Neural progenitor cell (in vitro differentiated cells): ENCODE results near the gene MADD. TPM values are rescaled to one million over a fixed set of nuclear protein-coding genes. Genes with fewer than 3 reads are reported as not detected.

Source experiments
- DNase-seq: peaks from one replicate; pipeline ENCODE4 v3.0.0-alpha.2; 2016; ENCODE audit warnings: low spot score
- H2AFZ ChIP-seq: fragments of 200-600 bp; sonication (generic); replicated peaks from 2 replicates; pipeline ENCODE4 v1.6.1; 2016; ENCODE audit warnings: antibody characterized with exemption
- H3F3A ChIP-seq: fragments of 200-600 bp; sonication (generic); 2 replicates; pipeline ENCODE4 v1.6.1; 2016; ENCODE audit warnings: antibody characterized with exemption, low read depth
- H3K27ac ChIP-seq: fragments of 200-600 bp; sonication (generic); 2 replicates; pipeline ENCODE4 v1.5.1; 2016; ENCODE audit warnings: mild to moderate bottlenecking
- H3K27me3 ChIP-seq: fragments of 200-600 bp; sonication (generic); 2 replicates; pipeline ENCODE4 v1.6.1; 2016; ENCODE audit warnings: mild to moderate bottlenecking, moderate library complexity
- H3K36me3 ChIP-seq: fragments of 200-600 bp; sonication (generic); 2 replicates; pipeline ENCODE4 v1.5.1; 2016
- H3K4me1 ChIP-seq: fragments of 200-600 bp; sonication (generic); 2 replicates; pipeline ENCODE4 v1.6.1; 2016; ENCODE audit warnings: mixed run types
- H3K4me2 ChIP-seq: fragments of 200-600 bp; sonication (generic); 2 replicates; pipeline ENCODE4 v1.6.1; 2016
- H3K4me3 ChIP-seq: fragments of 200-600 bp; sonication (generic); 2 replicates; pipeline ENCODE4 v1.5.1; 2016
- H3K79me2 ChIP-seq: fragments of 200-600 bp; sonication (generic); 2 replicates; pipeline ENCODE4 v1.6.1; 2016; ENCODE audit warnings: low read depth
- H3K9ac ChIP-seq: fragments of 200-600 bp; sonication (generic); 2 replicates; pipeline ENCODE4 v1.6.1; 2016
- H3K9me3 ChIP-seq: fragments of 200-600 bp; sonication (generic); 2 replicates; pipeline ENCODE4 v1.5.1; 2016; ENCODE audit warnings: low read depth
- H4K20me1 ChIP-seq: fragments of 200-600 bp; sonication (generic); 2 replicates; pipeline ENCODE4 v1.6.1; 2016; ENCODE audit warnings: low read depth
- H3K27ac Mint-ChIP-seq: 3 replicates; pipeline ENCODE4 v1.8.0; 2021; ENCODE audit warnings: mixed read lengths
- H3K27me3 Mint-ChIP-seq: 2 replicates; pipeline ENCODE4 v1.8.0; 2022; ENCODE audit warnings: low read depth, mild to moderate bottlenecking, inconsistent platforms, moderate library complexity, mixed read lengths; ENCODE audit not compliant: insufficient read depth
- H3K36me3 Mint-ChIP-seq: 3 replicates; pipeline ENCODE4 v1.8.0; 2021; ENCODE audit warnings: mixed read lengths
- H3K4me1 Mint-ChIP-seq: 3 replicates; pipeline ENCODE4 v1.8.0; 2021; ENCODE audit warnings: mixed read lengths
- H3K4me3 Mint-ChIP-seq: 3 replicates; pipeline ENCODE4 v1.8.0; 2021; ENCODE audit warnings: mild to moderate bottlenecking, moderate library complexity, mixed read lengths
- H3K9me3 Mint-ChIP-seq: 3 replicates; pipeline ENCODE4 v1.8.0; 2020; ENCODE audit warnings: mixed read lengths
- EZH2 ChIP-seq: fragments of 200-600 bp; sonication (generic); IDR thresholded peaks from 2 replicates; pipeline ENCODE4 v1.6.1; 2017; ENCODE audit warnings: antibody characterized with exemption, mild to moderate bottlenecking, moderate library complexity
- EZH2phosphoT487 ChIP-seq: fragments of 200-600 bp; sonication (generic); IDR thresholded peaks from 2 replicates; pipeline ENCODE4 v1.6.1; 2017; ENCODE audit warnings: antibody characterized with exemption
- total RNA-seq: library from RNA; depleted of rRNA; stranded (reverse); fragments of >200 nt; gene quantifications from 2 replicates; pipeline ENCODE4 v1.2.3, GENCODE V29; 2015; ENCODE audit warnings: low replicate concordance
- TF ChIP-seq, protein P1 (sequence below): fragments of 200-600 bp; sonication (generic); IDR thresholded peaks from 2 replicates; pipeline ENCODE4 v1.5.1; 2017; ENCODE audit warnings: antibody characterized with exemption, mild to moderate bottlenecking

Gene MADD
- total RNA-seq, 1 donor from 2014 or later, result 16.1 TPM

DNA sequence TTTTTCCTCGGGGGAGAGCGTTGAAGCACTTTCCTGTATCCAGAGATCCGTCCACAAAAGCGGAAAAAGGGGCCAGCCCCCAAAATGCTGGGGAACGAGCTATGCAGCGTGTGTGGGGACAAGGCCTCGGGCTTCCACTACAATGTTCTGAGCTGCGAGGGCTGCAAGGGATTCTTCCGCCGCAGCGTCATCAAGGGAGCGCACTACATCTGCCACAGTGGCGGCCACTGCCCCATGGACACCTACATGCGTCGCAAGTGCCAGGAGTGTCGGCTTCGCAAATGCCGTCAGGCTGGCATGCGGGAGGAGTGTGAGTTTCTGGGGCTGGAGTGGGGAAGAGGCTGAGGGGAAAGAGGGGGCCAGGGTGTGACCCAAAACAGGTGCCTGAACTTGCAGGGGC is 9.6 kb upstream of the MADD start:
- Histone ChIP-seq H3K27me3 (no peaks in the 10 kb centered on the region), H3K4me3 (no peak overlapping the region), H3K9ac (no peak overlapping the region), H3F3A (peaks cover 27% of the 10 kb centered on the region), H3K9me3 (no peaks in the 10 kb centered on the region), H4K20me1 (no peaks in the 10 kb centered on the region), H3K4me1 (peaks cover 20% of the 10 kb centered on the region), H3K4me2 (no peak overlapping the region), H3K36me3 (no peaks in the 10 kb centered on the region), H3K79me2 (no peaks in the 10 kb centered on the region), H2AFZ (no peak overlapping the region), H3K27ac (no peak overlapping the region)
- no peaks in the 10 kb centered on the region for H3K9me3 Mint-ChIP-seq
- peak overlapping the region; percentile 33 for H3K4me3 Mint-ChIP-seq
- no peak overlapping the region for H3K27ac Mint-ChIP-seq
- H3K4me1 Mint-ChIP-seq, result peaks cover 20% of the 10 kb centered on the region
- no peaks in the 10 kb centered on the region for H3K27me3 Mint-ChIP-seq
- no peak for DNase-seq
- TF ChIP-seq, protein P1, sequence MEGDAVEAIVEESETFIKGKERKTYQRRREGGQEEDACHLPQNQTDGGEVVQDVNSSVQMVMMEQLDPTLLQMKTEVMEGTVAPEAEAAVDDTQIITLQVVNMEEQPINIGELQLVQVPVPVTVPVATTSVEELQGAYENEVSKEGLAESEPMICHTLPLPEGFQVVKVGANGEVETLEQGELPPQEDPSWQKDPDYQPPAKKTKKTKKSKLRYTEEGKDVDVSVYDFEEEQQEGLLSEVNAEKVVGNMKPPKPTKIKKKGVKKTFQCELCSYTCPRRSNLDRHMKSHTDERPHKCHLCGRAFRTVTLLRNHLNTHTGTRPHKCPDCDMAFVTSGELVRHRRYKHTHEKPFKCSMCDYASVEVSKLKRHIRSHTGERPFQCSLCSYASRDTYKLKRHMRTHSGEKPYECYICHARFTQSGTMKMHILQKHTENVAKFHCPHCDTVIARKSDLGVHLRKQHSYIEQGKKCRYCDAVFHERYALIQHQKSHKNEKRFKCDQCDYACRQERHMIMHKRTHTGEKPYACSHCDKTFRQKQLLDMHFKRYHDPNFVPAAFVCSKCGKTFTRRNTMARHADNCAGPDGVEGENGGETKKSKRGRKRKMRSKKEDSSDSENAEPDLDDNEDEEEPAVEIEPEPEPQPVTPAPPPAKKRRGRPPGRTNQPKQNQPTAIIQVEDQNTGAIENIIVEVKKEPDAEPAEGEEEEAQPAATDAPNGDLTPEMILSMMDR, result no peak
- TF ChIP-seq EZH2phosphoT487, result no peak
- no peak for TF ChIP-seq EZH2
- H3K36me3 Mint-ChIP-seq, result no peaks in the 10 kb centered on the region

DNA sequence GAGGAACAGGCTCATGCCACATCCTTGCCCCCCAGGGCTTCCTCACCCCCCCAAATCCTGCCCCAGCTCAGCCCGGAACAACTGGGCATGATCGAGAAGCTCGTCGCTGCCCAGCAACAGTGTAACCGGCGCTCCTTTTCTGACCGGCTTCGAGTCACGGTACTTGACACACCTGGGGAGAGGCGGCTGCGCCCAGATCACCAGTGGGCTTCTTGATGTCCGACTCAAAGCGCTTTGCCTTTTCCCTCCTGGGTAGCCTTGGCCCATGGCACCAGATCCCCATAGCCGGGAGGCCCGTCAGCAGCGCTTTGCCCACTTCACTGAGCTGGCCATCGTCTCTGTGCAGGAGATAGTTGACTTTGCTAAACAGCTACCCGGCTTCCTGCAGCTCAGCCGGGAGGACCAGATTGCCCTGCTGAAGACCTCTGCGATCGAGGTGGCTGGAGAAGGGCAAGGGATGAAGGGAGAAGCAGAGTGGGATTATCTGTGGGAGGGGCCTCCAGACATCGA is 8.6 kb upstream of the MADD start:
- Histone ChIP-seq H3K4me1 (peaks cover 20% of the 10 kb centered on the region), H3F3A (peaks cover 27% of the 10 kb centered on the region), H3K9ac (no peak overlapping the region), H4K20me1 (no peaks in the 10 kb centered on the region), H2AFZ (no peak overlapping the region), H3K27ac (no peak overlapping the region), H3K4me2 (no peak overlapping the region), H3K79me2 (no peaks in the 10 kb centered on the region), H3K4me3 (no peak overlapping the region), H3K9me3 (no peaks in the 10 kb centered on the region), H3K36me3 (no peaks in the 10 kb centered on the region), H3K27me3 (no peaks in the 10 kb centered on the region)
- TF ChIP-seq EZH2phosphoT487 (no peak), EZH2 (no peak)
- TF ChIP-seq, protein P1, result no peak
- H3K36me3 Mint-ChIP-seq, result no peaks in the 10 kb centered on the region
- DNase-seq, result no peak
- no peak overlapping the region for H3K27ac Mint-ChIP-seq
- H3K9me3 Mint-ChIP-seq, result no peaks in the 10 kb centered on the region
- no peak overlapping the region for H3K4me3 Mint-ChIP-seq
- H3K27me3 Mint-ChIP-seq, result no peaks in the 10 kb centered on the region
- peaks cover 23% of the 10 kb centered on the region for H3K4me1 Mint-ChIP-seq

DNA sequence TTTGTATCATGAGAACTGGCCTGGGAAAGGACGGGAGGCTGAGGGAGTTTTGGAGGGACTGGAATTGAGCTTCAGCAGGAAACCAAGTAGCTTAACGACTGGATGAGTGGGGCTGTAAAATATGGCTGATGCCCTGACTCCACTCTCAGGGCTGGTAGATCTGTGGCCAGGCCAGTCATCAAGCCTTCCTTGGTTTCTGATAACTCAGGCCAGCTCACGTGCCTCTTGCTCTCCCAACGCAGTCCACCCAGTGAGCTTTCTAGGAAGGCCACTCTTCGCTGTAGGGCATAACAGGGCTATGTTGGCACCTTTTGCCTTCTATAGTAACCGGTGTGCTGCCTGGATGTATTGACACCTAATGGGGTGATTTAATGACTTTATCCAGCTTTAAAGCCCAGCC is 5.8 kb upstream of the MADD start:
- Mint-ChIP-seq H3K36me3 (no peaks in the 10 kb centered on the region), H3K27me3 (peaks cover 3% of the 10 kb centered on the region), H3K9me3 (no peaks in the 10 kb centered on the region), H3K4me3 (no peak overlapping the region), H3K4me1 (peaks cover 25% of the 10 kb centered on the region), H3K27ac (no peak overlapping the region)
- no peaks in the 10 kb centered on the region for H3K9me3 ChIP-seq
- H3K79me2 ChIP-seq, result no peaks in the 10 kb centered on the region
- no peak for DNase-seq
- H3K27ac ChIP-seq, result no peak overlapping the region
- no peak overlapping the region for H2AFZ ChIP-seq
- H3F3A ChIP-seq, result peaks cover 20% of the 10 kb centered on the region
- H3K27me3 ChIP-seq, result no peaks in the 10 kb centered on the region
- H3K9ac ChIP-seq, result no peak overlapping the region
- no peaks in the 10 kb centered on the region for H4K20me1 ChIP-seq
- H3K36me3 ChIP-seq, result no peaks in the 10 kb centered on the region
- H3K4me2 ChIP-seq, result no peak overlapping the region
- peaks cover 15% of the 10 kb centered on the region for H3K4me1 ChIP-seq
- TF ChIP-seq EZH2phosphoT487, result no peak
- TF ChIP-seq, protein P1, result no peak
- no peak for TF ChIP-seq EZH2
- H3K4me3 ChIP-seq, result no peak overlapping the region
